NOMO-1 treated with DMSO at 0.1 percent for 48 hours (cell line): Measurements from ENCODE around the gene SNTA1.
"Not testable (repeated sequence)": the region's sequence is repeated elsewhere in the genome, so short reads cannot be mapped to it uniquely, and the experiment has no call there.

ENCODE experiments used
- DNase-seq: peaks from one replicate; lab custom pipeline; 2025; ENCODE audit not compliant: unreplicated experiment; lab: John Stamatoyannopoulos, UW

The SNTA1 gene

GRCh38 chr20:33433465-33434234, 9.9 kb downstream of the SNTA1 start:
- DNase-seq: no peak

GRCh38 chr20:33431797-33432381, 11.7 kb downstream of the SNTA1 start:
- DNase-seq: no peak

- DNase-seq: not testable (repeated sequence)
Measured at GRCh38 chr20:33423875-33424274, 19.7 kb downstream of the SNTA1 start.

- no peak for DNase-seq
Measured at GRCh38 chr20:33423141-33423834, 20.3 kb downstream of the SNTA1 start.

- no peak for DNase-seq
Measured at GRCh38 chr20:33419140-33419974, 24.2 kb downstream of the SNTA1 start.

- no peak for DNase-seq
Measured at GRCh38 chr20:33418033-33418432, 25.5 kb downstream of the SNTA1 start.

GRCh38 chr20:33415948-33416347, 27.6 kb downstream of the SNTA1 start:
- DNase-seq: peak; percentile 2

GRCh38 chr20:33412484-33412838, 31.1 kb downstream of the SNTA1 start:
- DNase-seq: no peak

GRCh38 chr20:33411711-33412483, 31.7 kb downstream of the SNTA1 start:
- DNase-seq: no peak

GRCh38 chr20:33411242-33411641, 32.3 kb downstream of the SNTA1 start:
- no peak for DNase-seq

- no peak for DNase-seq
Measured at GRCh38 chr20:33410081-33410742, 33.4 kb downstream of the SNTA1 start.

- DNase-seq: no peak
Measured at GRCh38 chr20:33408716-33409654, 34.6 kb downstream of the SNTA1 start.

GRCh38 chr20:33408313-33408712, 35.2 kb downstream of the SNTA1 start:
- no peak for DNase-seq

GRCh38 chr20:33407796-33408195, 35.8 kb downstream of the SNTA1 start:
- DNase-seq: no peak

GRCh38 chr20:33407251-33407650, 36.3 kb downstream of the SNTA1 start:
- peak; percentile 46 for DNase-seq

- DNase-seq: no peak
Measured at GRCh38 chr20:33404281-33404680, 39.3 kb downstream of the SNTA1 start.

- peak; percentile 14 for DNase-seq
Measured at GRCh38 chr20:33401921-33402369, 41.6 kb downstream of the SNTA1 start.

GRCh38 chr20:33401184-33401920, 42.2 kb downstream of the SNTA1 start, which contains the start of gene CDK5RAP1:
Gene CDK5RAP1, minus strand, starts transcription at chr20:33401519. Its CDS starts 4,455 bp downstream, at chr20:33397064.
- DNase-seq: peak; percentile 83
